Uterus (tissue), 2 donors: Measurements from ENCODE around the gene PRRX1.

Experiments
- POLR2A ChIP-seq, 2 donors: fragments of 450-650 bp; IDR thresholded peaks; one replicate each; pipeline ENCODE4 v1.6.1; 2016; ENCODE audit warnings: antibody characterized with exemption in 2 of 2, mild to moderate bottlenecking in 1 of 2, moderate library complexity in 1 of 2
- TF ChIP-seq, protein P1 (sequence below), 4 experiments: fragments of 200-600 bp in 2 of 4; fragments of 450-650 bp in 2 of 4; sonication (generic) in 2 of 4; IDR thresholded peaks; one replicate each; pipeline ENCODE4 v1.5.1; 2016 to 2019; ENCODE audit warnings: antibody characterized with exemption in 4 of 4, mild to moderate bottlenecking in 2 of 4, moderate library complexity in 1 of 4

DNA sequence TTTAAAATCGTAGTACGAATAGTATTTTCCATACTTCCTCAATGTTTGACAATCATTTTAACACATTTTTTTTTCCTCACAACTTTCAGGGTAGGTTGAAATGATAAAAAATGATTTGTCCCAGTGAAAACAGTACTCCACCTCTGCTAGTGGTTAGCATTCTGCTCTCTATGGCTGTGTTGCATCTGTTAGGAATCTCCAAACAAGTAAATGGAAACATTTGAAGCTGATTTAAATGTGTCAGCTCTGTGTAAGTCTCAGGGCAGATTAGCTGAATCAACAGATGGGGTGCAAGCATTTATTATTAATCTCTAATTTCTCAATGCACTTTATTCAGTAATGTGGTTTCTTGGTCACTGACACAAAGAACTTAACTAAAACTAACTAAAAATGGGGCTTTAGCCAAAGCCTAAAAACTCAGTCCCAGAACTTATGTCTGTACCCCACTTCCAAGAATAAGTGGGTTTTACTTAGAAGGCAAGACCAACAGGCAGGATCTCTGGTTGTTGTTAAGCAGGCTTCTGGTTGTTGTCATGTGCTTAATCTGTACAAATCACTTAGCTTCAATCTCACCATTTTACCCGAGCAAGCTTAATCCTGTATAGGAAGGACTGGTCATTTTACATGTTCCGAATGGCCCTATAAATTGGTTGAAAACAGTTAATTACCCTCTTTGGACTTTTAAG, 67.8 kb downstream of the PRRX1 start:
- TF ChIP-seq, protein P1, sequence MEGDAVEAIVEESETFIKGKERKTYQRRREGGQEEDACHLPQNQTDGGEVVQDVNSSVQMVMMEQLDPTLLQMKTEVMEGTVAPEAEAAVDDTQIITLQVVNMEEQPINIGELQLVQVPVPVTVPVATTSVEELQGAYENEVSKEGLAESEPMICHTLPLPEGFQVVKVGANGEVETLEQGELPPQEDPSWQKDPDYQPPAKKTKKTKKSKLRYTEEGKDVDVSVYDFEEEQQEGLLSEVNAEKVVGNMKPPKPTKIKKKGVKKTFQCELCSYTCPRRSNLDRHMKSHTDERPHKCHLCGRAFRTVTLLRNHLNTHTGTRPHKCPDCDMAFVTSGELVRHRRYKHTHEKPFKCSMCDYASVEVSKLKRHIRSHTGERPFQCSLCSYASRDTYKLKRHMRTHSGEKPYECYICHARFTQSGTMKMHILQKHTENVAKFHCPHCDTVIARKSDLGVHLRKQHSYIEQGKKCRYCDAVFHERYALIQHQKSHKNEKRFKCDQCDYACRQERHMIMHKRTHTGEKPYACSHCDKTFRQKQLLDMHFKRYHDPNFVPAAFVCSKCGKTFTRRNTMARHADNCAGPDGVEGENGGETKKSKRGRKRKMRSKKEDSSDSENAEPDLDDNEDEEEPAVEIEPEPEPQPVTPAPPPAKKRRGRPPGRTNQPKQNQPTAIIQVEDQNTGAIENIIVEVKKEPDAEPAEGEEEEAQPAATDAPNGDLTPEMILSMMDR (IDR thresholded peaks at IDR 0.05), result no peak
- TF ChIP-seq POLR2A (IDR thresholded peaks at IDR 0.05), result no peak
